Nucleus accumbens (tissue), 56 donors: ENCODE results near the gene MORN5.
"Not testable (repeated sequence)": the region's sequence is repeated elsewhere in the genome, so short reads cannot be mapped to it uniquely, and the experiment has no call there.

Experiments used
- DNase-seq, 56 donors: peaks; one replicate each; lab custom pipeline; 2025; lab: John Stamatoyannopoulos, UW

The MORN5 gene

GRCh38 chr9:122159026-122159924, at the start of gene MORN5, which contains the start of gene NDUFA8:
MORN5 (plus strand) TSS chr9:122159908; CDS start chr9:122159973, 65 bp downstream.
NDUFA8 (minus strand) TSS chr9:122159779; CDS start chr9:122159677, 102 bp downstream.
- DNase-seq: peak; percentile 34 to 95 (median 89)

GRCh38 chr9:122110100-122110833, 49.4 kb upstream of the MORN5 start:
- no peak for DNase-seq

- DNase-seq: no peak
Measured at GRCh38 chr9:122111413-122112085, 48.2 kb upstream of the MORN5 start.

GRCh38 chr9:122112238-122112637, 47.5 kb upstream of the MORN5 start:
- DNase-seq: no peak

GRCh38 chr9:122113574-122113973, 46.1 kb upstream of the MORN5 start:
- DNase-seq: no peak

GRCh38 chr9:122115176-122116035, 44.3 kb upstream of the MORN5 start:
- DNase-seq: no peak

GRCh38 chr9:122116040-122116439, 43.7 kb upstream of the MORN5 start:
- no peak for DNase-seq

GRCh38 chr9:122116448-122117173, 43.1 kb upstream of the MORN5 start:
- no peak for DNase-seq

- DNase-seq: not testable (repeated sequence)
Measured at GRCh38 chr9:122117241-122117640, 42.5 kb upstream of the MORN5 start.

- DNase-seq: no peak
Measured at GRCh38 chr9:122118343-122119165, 41.2 kb upstream of the MORN5 start.

GRCh38 chr9:122119166-122119521, 40.6 kb upstream of the MORN5 start:
- DNase-seq: no peak

GRCh38 chr9:122119721-122120120, 40.0 kb upstream of the MORN5 start:
- no peak for DNase-seq

- no peak for DNase-seq
Measured at GRCh38 chr9:122120316-122121071, 39.2 kb upstream of the MORN5 start.

- no peak for DNase-seq
Measured at GRCh38 chr9:122121391-122121790, 38.3 kb upstream of the MORN5 start.

- no peak for DNase-seq
Measured at GRCh38 chr9:122121931-122122330, 37.8 kb upstream of the MORN5 start.

GRCh38 chr9:122122468-122122867, 37.2 kb upstream of the MORN5 start:
- DNase-seq: no peak

GRCh38 chr9:122122903-122123632, 36.6 kb upstream of the MORN5 start:
- peak in 46 of 56 donors; percentile 16 to 86 (median 52) for DNase-seq
